A673 (cell line): ENCODE results near the gene CD6.

Experiments used
- EZH2 ChIP-seq: fragments of 200-600 bp; sonication (generic); IDR thresholded peaks from 2 replicates; pipeline ENCODE4 v1.6.1; 2017; ENCODE audit warnings: borderline replicate concordance, low read depth, mild to moderate bottlenecking, mixed read lengths, antibody characterized with exemption, low read length; ENCODE audit not compliant: poor library complexity, severe bottlenecking
- TF ChIP-seq, protein P1 (sequence below): fragments of 300-800, 200-600 bp; sonication (generic); conservative IDR thresholded peaks from 2 replicates; pipeline ENCODE4 v1.5.1; 2017; ENCODE audit warnings: low read depth, mild to moderate bottlenecking, antibody characterized with exemption, low read length, moderate library complexity, mixed read lengths

DNA sequence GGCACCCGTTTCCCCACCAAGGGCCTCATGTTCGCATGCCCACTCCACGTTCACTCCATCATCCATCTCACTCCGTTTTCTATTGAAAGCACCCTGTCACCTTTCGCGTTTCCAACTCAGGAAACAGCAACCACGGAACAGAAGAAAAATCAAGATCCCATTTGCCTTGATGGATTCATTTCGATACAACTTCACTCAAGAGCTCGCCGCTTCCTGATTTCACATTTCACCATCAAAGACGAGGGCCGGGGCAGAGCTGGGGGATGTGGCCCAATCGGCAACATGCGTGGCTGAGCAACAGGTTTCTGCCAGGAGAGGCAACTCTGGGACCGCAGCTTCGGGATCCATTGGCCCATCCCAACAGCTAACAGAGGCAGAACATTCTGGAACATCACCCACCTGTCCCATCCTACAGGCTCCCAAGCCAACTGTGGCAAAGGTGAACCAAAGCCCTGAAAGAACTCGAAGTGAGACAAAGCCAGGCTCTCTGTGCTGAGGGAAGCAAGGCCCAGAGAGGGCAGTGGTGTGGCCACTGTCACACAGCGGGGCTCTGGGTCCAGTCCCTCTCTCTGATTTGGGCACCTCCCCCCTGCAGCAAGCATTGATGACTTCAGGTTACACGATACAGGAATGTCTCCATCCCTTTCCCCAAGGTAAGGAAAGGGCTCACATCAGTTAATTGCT is 94.6 kb downstream of the CD6 start:
- TF ChIP-seq, protein P1, sequence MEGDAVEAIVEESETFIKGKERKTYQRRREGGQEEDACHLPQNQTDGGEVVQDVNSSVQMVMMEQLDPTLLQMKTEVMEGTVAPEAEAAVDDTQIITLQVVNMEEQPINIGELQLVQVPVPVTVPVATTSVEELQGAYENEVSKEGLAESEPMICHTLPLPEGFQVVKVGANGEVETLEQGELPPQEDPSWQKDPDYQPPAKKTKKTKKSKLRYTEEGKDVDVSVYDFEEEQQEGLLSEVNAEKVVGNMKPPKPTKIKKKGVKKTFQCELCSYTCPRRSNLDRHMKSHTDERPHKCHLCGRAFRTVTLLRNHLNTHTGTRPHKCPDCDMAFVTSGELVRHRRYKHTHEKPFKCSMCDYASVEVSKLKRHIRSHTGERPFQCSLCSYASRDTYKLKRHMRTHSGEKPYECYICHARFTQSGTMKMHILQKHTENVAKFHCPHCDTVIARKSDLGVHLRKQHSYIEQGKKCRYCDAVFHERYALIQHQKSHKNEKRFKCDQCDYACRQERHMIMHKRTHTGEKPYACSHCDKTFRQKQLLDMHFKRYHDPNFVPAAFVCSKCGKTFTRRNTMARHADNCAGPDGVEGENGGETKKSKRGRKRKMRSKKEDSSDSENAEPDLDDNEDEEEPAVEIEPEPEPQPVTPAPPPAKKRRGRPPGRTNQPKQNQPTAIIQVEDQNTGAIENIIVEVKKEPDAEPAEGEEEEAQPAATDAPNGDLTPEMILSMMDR, result no peak
- no peak for TF ChIP-seq EZH2
